NCI-H2029 (cell line): ENCODE results near the gene COL10A1.

Experiments
- DNase-seq: peaks from one replicate; lab custom pipeline; 2025; lab: John Stamatoyannopoulos, UW

The COL10A1 gene

DNA sequence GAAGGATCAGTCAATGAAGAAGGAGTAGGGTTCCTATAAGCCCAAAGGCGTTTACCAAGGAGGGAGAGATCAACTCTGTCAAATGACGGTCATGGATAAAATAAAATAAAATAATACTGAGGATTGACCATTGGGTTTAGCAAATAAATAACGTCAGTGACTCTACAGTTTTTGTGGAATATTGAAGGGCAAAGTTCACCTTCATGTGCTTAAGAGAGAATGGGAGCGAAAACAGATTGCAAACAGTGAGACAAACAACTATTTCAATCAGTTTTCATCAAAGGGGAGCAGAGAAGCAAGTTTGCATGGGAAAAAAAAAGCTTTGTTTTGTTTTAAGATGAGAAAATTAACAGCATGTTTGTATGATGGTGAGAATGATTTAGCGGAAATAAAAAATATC, 42.9 kb downstream of the COL10A1 start:
- no peak for DNase-seq

GRCh38 chr6:116078945-116079344, 47.0 kb downstream of the COL10A1 start:
- no peak for DNase-seq

GRCh38 chr6:116078522-116078921, 47.4 kb downstream of the COL10A1 start:
- no peak for DNase-seq

- no peak for DNase-seq
Observed at GRCh38 chr6:116074732-116075390, 51.1 kb downstream of the COL10A1 start.

GRCh38 chr6:116073765-116074440, 52.0 kb downstream of the COL10A1 start:
- DNase-seq, result no peak

- no peak for DNase-seq
Observed at GRCh38 chr6:116072368-116072767, 53.6 kb downstream of the COL10A1 start.

DNA sequence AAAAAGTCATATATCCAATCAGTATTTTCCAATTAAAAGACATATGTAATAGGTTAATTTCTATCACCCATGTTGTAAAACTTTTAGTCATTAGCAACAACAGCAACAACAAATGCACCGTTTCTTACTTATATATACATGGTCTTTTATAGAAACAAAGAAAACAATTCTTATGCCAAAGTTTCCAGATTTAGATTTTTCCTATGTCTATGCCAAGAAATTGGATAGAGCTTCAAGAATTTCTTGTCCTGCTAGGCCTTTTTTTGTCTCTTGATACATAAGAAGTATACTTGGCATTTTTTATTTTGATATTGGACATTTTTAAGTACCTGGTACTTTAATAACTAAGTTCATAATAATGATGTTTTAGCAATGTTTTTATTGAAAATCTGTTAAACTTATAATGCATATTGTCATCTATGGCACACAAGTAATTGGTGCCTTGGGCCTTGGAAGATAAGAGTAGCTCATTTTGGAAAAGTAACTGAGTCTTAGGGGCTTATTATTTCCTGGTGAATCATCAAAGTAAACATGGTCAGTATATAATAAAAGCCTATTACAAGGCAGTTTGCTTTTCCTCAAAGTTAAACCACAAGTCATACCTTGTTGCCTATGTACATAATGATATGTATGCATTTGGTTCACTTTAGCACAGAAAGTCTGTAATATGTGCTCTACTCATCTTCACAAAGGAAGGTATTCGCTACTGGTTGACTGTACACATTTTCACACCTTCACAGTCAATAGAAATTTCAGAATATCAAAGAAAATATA, 55.1 kb downstream of the COL10A1 start:
- no peak for DNase-seq

DNA sequence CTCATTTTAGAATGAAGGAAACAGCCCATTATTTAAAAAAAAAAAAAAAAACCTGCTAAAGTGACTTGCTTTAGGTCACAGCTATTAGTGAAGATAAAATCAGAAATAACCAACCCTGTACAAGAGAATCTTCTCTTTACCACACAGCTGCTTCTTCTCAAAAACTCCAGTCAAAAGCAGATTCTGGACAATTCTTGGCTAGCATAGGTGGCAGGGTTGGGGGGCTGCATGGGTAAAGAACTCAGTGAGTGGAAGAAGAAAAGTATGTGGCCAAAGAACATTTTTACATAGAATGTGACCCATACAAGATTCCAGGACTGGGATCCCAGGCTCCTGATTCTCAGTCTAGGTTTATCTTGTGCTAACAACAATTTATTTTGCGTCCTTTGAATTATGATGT, 55.8 kb downstream of the COL10A1 start:
- DNase-seq, result no peak
